ENCODE data around the gene SLC16A7. TPM values are rescaled to one million over a fixed set of nuclear protein-coding genes. Genes with fewer than 3 reads are reported as not detected.

The SLC16A7 gene
- total RNA-seq, 1 donor from 2014 or later: 4.0 TPM

DNA sequence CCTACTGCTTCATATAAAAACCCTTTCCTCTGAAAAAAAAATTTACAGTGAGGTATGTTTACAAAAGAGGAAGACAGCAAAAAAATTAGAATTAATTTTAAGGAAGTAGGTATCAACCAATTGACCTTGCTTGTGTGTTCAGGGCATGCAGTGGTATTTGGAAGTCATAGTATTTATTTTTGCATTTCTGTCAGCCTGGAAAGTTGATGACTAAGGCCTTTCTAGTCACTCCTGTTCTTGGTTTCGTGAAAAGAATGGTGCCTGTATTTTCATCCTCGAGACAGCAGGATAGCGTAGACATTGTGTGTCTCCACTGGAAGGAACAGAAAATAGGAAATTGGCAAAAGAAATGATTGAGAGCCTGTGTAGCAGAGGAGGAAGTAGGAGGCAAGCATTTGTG lies 24.5 kb downstream of the SLC16A7 start:
- DNase-seq (ENCODE audit: low read depth in 2 of 2): no peak

DNA sequence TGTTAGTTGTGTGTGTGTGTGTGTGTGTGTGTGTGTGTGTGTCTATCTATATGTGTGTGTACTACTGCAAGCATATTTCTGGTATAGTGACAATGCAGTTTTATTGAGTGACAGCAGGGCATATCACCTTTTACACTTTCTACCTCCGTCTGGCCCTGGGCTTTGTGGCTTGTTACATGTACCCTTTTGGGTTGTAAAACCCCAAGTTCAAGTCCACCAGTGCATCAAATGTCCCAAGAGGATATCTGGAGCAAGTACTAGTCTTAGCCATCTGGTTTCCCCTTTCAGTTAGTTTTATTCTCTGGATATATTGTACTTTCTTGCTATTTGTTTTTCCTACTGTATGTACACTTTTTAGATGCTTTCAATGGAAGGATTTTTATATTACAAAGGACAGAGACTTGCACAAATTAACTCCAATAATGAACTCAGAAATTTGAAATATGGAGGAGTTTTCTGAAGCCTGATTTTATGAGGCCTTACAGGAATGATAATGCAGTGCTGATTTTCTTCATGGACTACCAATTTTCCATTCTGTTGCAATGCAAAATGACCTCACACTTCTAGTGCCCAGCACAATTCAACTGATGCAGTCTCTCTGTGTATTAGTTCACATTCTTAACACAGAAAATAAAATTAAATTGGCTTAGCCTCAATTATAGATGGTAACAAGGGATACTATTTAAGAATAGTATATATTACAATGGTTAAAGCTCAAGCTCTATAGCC lies 29.1 kb downstream of the SLC16A7 start:
- no peak for DNase-seq (ENCODE audit: low read depth in 2 of 2)

DNA sequence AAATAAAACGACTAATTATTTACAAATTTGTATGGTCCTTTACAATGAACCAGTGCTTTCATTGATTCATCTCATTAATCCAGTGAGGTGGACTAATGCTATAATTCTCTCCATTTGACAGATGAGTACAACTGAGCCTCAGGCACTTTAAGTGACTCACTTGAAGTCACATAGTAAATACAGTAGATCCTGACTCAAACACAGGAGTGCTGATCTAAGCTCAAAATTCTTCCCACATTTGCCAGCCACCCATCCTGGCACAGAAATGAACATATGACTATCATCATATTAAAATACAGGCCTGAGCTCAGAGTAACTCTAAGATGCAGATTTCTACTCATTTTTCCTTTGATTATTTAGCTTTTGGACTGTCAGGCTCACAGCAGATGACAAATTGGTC lies 30.6 kb downstream of the SLC16A7 start:
- DNase-seq (ENCODE audit: low read depth in 2 of 2): no peak

DNA sequence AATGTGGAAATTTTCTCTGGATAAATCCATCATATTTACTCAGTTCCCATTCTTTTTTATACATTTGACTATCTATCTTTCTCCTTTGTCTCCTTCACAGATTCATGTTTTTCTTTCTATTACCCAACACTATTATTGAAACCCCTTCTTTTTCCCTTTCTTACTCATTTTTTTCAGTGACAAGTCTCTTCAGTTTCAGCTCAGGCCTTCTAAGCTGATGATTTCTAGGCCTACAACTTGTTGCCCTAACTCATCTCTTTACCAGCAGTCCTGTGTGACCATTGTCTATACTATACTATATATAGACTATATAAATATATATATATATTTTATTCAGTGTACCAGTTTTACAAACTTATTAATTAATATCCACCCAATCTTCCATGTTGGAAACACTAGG lies 31.8 kb downstream of the SLC16A7 start:
- no peak for DNase-seq (ENCODE audit: low read depth in 2 of 2)

DNA sequence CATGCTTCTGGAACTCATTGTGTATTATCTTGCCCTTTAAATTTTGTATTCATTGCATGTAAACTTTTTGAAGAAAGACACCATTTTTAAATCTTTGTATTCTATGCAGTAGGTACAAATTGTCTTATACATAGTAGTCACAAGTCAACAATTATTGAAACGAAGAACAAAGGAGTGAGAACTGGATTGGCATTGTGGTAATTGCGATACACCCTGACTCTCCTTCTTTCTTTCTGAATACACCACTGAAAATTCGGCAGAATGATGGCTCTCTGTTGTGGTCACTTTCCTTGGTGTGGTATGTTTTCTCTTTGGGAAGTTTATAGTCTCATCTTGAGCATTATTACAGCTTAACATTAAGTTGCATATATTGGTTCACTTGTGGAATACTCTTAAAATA lies 34.1 kb downstream of the SLC16A7 start:
- DNase-seq (ENCODE audit: low read depth in 2 of 2): no peak

DNA sequence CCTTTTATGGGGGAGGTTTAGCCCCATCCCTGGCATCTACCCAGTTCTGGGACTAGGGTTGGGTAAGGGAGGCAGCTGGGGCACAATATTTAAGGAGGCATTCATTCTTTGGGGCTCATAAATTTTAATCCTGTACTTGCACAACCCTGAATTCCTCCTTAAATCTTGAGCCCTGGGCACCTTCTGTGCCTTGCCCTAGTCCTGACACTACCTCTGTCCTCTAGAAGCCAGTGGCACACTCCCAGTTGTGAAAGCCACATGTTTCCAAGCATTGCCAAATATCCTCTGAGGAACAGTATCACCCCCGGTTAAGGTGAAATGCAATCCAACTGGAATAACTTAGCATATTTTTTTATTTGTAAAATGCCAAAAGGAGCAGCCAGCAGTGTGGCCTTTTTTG lies 36.6 kb downstream of the SLC16A7 start:
- no peak for DNase-seq (ENCODE audit: low read depth in 2 of 2)

DNA sequence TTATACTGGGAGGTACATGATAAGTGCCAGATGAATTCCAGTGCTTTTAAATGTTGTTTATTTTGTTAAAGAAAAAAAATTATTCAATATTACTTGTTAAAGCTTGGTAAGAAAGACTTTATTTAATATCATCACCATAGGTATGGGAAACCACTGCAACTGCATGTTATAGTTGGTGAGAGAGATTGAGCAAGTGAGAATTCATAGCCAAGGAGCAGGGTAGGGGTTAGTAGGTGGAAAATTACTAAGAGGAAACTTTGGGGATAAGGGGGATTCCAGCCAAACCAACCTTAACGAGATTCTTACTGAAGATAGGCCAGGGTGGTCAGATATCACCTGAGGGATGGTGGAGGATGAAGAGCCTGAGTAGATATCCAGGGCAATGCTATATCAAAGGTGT lies 38.4 kb downstream of the SLC16A7 start:
- no peak for DNase-seq (ENCODE audit: low read depth in 2 of 2)

DNA sequence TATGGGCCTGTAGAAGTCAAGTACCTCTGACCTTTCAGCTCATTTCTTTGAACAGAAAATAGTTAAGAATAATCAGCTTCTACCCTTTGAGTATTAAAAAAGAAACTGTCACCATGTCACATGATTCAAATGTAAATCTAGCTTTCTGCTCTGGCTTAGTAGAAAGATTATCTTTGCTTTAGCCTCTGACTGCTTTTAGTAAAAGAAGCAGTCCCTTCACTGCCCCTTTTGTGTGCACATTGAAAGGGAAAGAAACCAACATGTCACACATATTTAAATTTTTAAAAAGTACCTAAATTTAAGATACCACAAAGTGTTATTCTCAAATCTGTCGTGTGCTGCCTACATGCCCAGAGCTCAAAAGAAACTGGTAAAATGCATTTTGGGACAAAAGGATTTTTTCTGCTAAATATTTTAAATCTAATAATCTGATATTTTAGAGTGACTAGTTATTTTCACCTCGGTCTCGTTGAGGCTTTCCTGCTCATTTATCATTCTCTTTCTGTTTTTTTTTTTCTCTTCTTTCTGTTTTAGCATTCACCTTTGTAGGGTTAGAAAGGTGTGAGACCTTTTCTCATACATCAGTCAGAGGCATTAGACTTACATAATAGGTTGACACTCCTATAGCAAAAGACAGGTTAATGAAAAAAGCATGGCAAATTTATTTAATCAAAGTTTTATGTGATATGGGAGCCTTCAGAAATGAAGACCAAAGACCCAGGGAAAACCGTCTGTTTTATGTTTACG lies 41.3 kb downstream of the SLC16A7 start:
- DNase-seq (ENCODE audit: low read depth in 2 of 2): no peak

DNA sequence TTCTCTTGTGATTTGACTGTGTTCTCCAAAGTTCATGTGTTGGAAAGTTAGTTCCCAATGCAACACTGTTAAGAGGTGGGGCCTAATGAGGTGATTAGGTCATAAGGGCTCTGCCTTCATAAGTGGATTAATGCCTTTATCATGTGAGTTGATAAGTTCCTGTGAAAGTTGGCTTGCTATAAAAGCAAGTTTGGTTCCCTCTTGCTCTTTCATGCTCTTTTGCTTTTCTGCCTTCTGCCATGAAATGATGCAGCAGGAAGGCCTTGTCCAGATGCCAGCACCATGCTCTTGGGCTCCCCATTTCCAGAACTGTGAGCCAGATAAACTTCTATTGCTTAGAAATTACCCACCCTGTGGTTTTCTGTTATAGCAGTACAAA lies 41.9 kb downstream of the SLC16A7 start:
- no peak for DNase-seq (ENCODE audit: low read depth in 2 of 2)

DNA sequence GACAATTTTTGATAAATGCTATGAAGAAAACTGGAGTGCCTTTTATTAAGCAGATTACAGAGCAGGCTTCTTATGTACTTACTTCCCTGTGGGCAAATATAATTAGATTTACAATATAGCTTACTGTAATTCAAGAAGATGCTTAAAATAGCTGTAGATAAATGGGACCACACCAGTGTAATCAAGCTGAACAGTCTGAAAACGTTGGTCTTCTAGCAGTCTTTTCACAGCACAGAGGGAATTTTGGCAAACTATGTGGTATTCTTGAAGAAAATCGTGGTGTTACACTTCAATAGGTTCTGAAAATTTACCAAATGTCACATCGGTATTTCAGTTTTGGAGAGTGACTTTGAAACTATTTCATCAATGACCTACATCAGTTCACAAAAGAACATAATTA lies 47.7 kb downstream of the SLC16A7 start:
- DNase-seq (ENCODE audit: low read depth in 2 of 2): no peak

DNA sequence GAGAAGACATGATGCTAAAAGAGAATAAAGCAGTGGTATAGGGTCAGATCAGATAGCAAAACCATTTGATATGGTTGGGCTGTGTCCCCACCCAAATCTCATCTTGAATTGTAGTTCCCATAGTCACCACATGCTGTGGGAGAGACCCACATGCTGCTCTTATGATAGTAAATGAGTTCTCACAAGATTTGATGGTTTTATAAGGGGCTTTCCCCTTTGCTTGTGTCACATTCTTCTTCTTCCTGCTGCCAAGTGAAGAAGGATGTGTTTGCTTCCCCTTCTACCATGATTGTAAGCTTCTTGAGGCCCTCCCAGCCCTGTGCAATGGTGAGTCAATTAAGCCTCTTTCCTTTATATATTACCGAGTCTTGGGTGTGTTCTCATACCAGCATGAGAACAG lies 49.4 kb downstream of the SLC16A7 start:
- DNase-seq (ENCODE audit: low read depth in 2 of 2): no peak

DNA sequence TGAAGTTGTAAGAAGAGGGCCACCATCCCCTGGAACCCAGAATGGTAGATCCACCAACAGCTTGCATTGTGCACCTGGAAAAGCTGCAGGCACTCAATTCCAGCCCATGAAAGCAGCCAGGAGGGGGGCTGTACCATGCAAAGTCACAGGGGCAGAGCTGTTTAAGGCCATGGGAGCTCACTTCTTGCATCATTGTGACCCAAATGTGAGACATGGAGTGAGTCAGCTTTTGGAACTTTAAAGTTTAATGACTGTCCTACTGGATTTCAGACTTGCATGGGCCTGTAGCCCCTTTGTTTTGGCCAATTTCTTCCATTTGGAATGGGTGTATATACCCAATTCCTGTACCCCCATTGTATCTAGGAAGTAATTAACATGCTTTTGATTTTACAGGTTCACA lies 50.8 kb downstream of the SLC16A7 start:
- DNase-seq (ENCODE audit: low read depth in 2 of 2): no peak

DNA sequence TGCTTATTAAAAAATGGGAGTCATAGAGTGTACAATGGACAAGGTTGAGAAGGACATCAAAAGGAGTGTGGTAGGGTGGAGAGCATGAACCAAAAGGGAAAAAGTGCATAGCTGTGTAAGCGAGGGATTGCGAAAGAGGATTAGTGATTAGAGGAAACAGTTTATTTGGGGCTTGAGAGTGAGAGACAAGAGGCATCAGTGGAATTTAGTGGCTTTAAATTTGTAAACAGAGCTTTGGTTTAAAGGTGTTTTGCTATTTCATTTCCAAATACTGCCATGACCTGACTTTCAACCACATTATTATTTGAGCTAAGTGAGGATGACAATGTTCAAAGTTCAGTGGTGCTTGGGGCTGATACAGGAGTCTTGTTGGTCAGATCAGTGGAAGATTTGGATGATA lies 53.4 kb downstream of the SLC16A7 start:
- no peak for DNase-seq (ENCODE audit: low read depth in 2 of 2)

DNA sequence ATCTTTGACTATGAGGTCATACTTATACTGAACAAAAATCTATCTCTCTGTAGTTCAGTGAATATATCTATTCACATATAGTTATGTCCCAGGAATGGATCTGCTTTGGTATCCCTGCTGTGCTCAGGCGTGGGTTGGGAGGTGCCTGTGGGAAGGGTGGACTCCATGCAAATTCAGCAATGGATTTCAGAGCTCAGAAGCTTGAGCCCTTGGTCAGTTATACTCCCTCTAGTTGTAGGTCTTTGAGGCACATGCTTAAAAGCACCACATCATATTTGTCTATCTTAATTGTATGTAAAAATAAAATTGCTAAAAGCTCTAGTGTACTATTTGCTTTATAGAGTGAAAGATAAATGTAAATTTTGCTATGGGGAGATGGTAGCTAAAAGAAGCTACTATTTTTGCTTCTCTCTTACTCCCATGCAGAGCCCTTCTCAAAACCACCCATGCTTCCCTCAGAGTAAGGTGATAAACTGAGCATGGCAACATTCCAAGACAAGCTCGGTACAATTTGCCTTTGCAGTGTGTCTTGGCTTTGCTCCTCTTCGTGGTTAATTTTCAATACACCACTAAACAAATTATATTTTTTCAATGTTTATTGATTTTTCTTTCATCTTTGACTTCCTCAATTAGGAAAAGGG lies 54.9 kb downstream of the SLC16A7 start:
- DNase-seq (ENCODE audit: low read depth in 2 of 2): no peak

DNA sequence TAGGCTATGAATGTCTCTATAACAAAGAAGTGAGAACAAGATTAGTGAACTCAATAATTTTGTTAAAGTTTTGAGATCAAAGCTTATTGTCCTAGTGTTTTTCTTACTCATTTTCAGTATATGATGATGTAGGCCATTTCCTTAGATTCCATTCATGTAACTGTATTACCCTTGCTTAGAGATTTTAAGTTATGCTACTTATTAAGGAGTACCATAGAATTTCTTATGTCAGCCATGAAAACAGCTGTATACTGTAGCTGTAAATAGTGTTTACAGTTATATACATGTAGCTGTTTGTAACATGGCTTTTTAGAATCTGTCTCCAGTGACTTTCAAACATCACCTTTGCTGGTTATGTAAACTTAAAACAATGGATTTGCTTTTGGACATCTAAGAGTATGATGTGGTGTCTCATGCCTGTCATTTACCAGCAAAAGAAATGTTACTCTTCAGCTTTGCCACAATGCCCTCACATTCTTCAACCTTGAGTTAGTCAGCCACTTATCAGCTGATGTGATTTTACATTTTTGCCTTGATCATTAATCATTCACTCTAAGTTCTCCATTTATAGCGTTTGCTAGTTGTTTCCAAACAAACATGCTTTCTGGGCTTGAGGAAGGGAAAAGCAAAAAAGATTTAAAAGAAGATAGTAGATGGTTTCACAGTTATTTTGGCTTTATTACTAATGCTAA lies 55.5 kb downstream of the SLC16A7 start:
- DNase-seq (ENCODE audit: low read depth in 2 of 2): no peak

DNA sequence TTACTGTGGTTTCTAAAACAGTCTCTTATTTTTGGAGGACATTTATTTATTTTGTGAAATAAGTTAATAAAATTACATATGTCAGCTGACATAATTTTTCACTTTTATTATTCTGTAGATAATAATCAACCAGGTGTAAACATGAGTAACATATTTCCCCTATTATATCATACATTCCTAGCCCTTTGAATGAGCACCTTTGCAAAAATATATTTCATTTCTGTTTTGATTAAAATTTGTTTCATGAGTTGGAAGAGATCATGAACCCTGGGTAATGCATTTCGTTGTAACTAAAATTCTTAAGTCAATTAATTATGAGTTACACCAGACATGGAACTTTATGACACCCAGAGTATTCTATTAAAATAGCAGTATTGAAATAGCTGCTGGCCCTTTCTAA lies 56.3 kb downstream of the SLC16A7 start:
- no peak for DNase-seq (ENCODE audit: low read depth in 2 of 2)

DNA sequence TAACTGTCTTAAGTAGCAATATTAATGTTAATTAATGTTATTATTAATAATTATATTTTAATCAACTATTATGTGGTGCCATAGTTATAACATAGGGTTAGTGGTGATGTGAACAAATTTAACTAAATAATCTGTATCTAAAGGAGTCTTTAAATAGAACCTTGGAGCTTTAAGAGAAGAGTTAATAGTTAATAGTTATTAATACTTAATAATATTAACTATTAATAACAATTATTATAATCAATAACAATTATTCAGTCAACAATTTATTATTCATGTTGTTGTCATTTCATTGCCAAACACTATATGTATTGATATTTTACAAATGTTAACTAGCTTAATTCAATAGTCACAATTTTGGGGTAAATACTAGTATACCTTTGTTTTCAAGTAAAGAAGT lies 58.2 kb downstream of the SLC16A7 start:
- DNase-seq (ENCODE audit: low read depth in 2 of 2): no peak

DNA sequence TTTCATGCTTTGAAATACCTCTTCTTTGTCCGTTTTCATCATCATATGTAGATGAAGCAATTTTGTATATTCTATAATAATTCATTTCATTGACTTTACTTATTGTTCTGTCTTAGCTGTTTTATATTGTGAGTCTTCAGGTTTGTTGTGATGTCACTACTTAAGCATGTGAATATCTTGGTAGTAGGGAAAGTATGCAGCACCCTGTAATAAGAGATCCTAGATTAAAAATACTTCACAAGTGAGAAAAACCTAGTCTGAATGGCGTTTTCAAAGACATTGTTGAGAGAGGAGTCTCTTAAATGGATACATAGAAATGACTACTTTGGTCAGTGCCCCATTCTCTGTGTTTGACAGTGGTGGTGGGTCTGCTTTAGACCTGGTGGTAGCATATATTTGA lies 61.4 kb downstream of the SLC16A7 start:
- DNase-seq (ENCODE audit: low read depth in 2 of 2): no peak

DNA sequence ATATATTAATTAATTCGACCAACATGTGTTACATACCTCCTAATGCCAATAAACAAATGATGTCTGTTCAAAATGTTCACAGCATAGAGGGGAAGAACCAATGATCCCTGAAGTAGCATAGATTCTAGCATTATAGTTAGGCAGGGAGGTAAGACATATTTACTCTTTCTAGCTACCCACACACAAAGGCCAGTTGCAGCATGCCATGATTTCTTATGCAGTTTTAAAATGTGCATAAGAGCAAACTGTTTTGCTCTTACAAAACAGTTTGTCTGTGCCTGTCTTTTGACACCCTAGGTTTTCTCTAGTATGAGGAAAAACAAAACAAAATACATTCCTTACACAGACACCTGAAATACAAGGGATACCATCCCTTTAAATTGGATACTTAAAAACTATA lies 61.9 kb downstream of the SLC16A7 start:
- no peak for DNase-seq (ENCODE audit: low read depth in 2 of 2)

DNA sequence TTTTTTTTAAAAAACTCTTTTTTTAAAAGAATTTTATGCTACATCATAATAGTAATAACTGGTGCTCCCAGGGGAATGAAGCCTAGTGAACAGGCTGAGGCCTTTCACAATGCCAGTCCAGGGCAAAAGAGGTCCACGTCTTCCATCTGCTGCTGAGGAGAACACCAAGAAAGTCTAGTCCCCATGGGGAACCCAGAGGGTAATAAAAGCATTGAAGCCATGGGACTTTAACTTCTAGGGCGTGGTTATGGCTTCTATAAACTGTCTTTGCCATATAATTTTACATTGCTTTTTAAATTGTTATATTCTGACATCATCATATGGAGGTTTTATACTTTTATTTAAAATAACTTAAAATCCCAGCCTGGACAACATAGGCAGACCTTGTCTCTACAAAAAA lies 64.3 kb downstream of the SLC16A7 start:
- no peak for DNase-seq (ENCODE audit: low read depth in 2 of 2)

DNA sequence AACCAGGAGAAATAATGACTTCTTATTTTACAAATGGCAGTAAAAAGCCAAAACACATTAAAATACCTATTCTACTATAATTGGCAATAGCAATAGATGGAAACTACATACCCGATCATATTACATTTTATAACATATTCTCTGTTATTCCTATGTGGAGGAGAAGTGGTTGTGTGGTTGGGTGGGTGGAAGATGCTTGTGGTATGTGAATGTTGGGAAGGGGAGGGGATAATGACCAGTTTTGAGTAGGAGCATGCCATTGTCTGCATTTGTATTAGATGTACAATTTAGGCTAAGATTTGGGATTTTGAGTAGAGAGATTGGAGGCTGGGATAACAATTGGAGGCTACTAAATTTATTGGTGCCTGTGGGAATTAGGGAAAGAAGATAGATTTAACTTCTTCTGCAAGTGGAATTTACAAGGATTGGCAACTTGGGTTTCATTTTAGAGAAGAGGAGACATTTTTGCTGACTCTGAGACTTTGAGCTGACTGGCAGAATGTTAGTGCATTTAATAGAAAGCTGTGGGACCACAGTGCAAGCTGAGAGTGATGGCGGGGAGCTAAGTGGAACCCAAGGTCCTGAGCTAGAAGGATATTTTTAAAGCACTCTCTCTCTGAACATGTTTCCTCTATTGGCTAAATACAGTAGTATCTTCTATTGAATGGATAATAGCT lies 65.2 kb downstream of the SLC16A7 start:
- no peak for DNase-seq (ENCODE audit: low read depth in 2 of 2)

DNA sequence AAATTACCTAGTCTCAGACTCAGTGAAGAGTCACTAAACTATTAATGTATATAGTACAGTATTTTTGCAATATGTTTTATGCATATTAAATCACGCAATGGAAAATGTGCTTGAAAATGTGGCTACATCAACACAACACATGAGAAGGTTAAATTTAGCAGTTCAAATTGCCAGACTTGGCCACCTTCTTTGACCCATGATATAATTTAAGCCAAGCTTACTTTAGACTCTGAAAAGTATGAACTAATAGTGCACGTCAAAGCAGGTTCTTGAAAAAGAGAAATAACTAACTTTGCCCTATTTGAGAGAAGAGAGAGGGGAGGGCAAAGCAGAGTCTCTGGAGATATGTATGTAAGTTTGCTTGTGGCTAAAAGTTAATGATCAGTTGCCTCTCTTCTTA lies 68.7 kb downstream of the SLC16A7 start:
- DNase-seq (ENCODE audit: low read depth in 2 of 2): no peak
